ENCODE data around the gene MTHFD1L. TPM values are rescaled to one million over a fixed set of nuclear protein-coding genes. Genes with fewer than 3 reads are reported as not detected.

The MTHFD1L gene
- total RNA-seq, 1 donor from 2014 or later: 32.5 TPM

GRCh38 chr6:150930841-150931240, 65.3 kb downstream of the MTHFD1L start:
- Mint-ChIP-seq H3K4me3 (no peak overlapping the region), H3K27me3 (ENCODE audit: insufficient read depth, low read depth) (no peaks in the 10 kb centered on the region), H3K27ac (no peak overlapping the region), H3K36me3 (peaks cover 15% of the 10 kb centered on the region), H3K9me3 (no peaks in the 10 kb centered on the region), H3K4me1 (no peaks in the 10 kb centered on the region)
- H3K36me3 ChIP-seq: no peaks in the 10 kb centered on the region
- H2AFZ ChIP-seq (replicated peaks): no peak overlapping the region
- H3K4me2 ChIP-seq: no peak overlapping the region
- no peak overlapping the region for H3K9ac ChIP-seq
- no peaks in the 10 kb centered on the region for H4K20me1 ChIP-seq (ENCODE audit: low read depth)
- no peak overlapping the region for H3K27ac ChIP-seq
- no peaks in the 10 kb centered on the region for H3K4me1 ChIP-seq
- H3K79me2 ChIP-seq (ENCODE audit: low read depth): no peaks in the 10 kb centered on the region
- no peaks in the 10 kb centered on the region for H3K9me3 ChIP-seq (ENCODE audit: low read depth)
- no peaks in the 10 kb centered on the region for H3F3A ChIP-seq (ENCODE audit: low read depth)
- TF ChIP-seq CTCF (IDR thresholded peaks at IDR 0.05): no peak
- TF ChIP-seq EZH2 (IDR thresholded peaks at IDR 0.05): no peak
- no peak for TF ChIP-seq EZH2phosphoT487 (IDR thresholded peaks at IDR 0.05)
- H3K27me3 ChIP-seq: no peaks in the 10 kb centered on the region
- DNase-seq (ENCODE audit: low spot score): no peak
- H3K4me3 ChIP-seq: no peak overlapping the region

GRCh38 chr6:150931405-150931804, 65.9 kb downstream of the MTHFD1L start:
- no peaks in the 10 kb centered on the region for H3K9me3 ChIP-seq (ENCODE audit: low read depth)
- no peak overlapping the region for H3K4me2 ChIP-seq
- no peaks in the 10 kb centered on the region for H3K4me1 ChIP-seq
- H3F3A ChIP-seq (ENCODE audit: low read depth): no peaks in the 10 kb centered on the region
- no peak overlapping the region for H3K27ac Mint-ChIP-seq
- no peaks in the 10 kb centered on the region for H3K4me1 Mint-ChIP-seq
- H3K9ac ChIP-seq: no peak overlapping the region
- H3K4me3 ChIP-seq: no peak overlapping the region
- TF ChIP-seq EZH2phosphoT487 (IDR thresholded peaks at IDR 0.05) (no peak), CTCF (IDR thresholded peaks at IDR 0.05) (no peak), EZH2 (IDR thresholded peaks at IDR 0.05) (no peak)
- no peaks in the 10 kb centered on the region for H3K27me3 Mint-ChIP-seq (ENCODE audit: insufficient read depth, low read depth)
- no peak for DNase-seq (ENCODE audit: low spot score)
- H3K27ac ChIP-seq: no peak overlapping the region
- no peaks in the 10 kb centered on the region for H4K20me1 ChIP-seq (ENCODE audit: low read depth)
- no peak overlapping the region for H3K4me3 Mint-ChIP-seq
- no peaks in the 10 kb centered on the region for H3K79me2 ChIP-seq (ENCODE audit: low read depth)
- no peaks in the 10 kb centered on the region for H3K9me3 Mint-ChIP-seq
- H3K27me3 ChIP-seq: no peaks in the 10 kb centered on the region
- H3K36me3 Mint-ChIP-seq: peaks cover 15% of the 10 kb centered on the region
- no peak overlapping the region for H2AFZ ChIP-seq (replicated peaks)
- H3K36me3 ChIP-seq: no peaks in the 10 kb centered on the region

- Histone ChIP-seq H3K4me1 (no peaks in the 10 kb centered on the region), H3K4me3 (no peak overlapping the region), H2AFZ (replicated peaks) (no peak overlapping the region), H3K9ac (no peak overlapping the region), H3K27ac (no peak overlapping the region), H3F3A (ENCODE audit: low read depth) (no peaks in the 10 kb centered on the region), H3K4me2 (no peak overlapping the region), H3K27me3 (no peaks in the 10 kb centered on the region), H3K36me3 (no peaks in the 10 kb centered on the region), H3K79me2 (ENCODE audit: low read depth) (no peaks in the 10 kb centered on the region), H4K20me1 (ENCODE audit: low read depth) (no peaks in the 10 kb centered on the region), H3K9me3 (ENCODE audit: low read depth) (no peaks in the 10 kb centered on the region)
- DNase-seq (ENCODE audit: low spot score): no peak
- Mint-ChIP-seq H3K36me3 (peaks cover 22% of the 10 kb centered on the region), H3K4me1 (no peaks in the 10 kb centered on the region), H3K27ac (peak overlapping the region; percentile 57), H3K27me3 (ENCODE audit: insufficient read depth, low read depth) (peaks cover 2% of the 10 kb centered on the region), H3K9me3 (no peaks in the 10 kb centered on the region), H3K4me3 (no peak overlapping the region)
- TF ChIP-seq EZH2phosphoT487 (IDR thresholded peaks at IDR 0.05) (no peak), CTCF (IDR thresholded peaks at IDR 0.05) (no peak), EZH2 (IDR thresholded peaks at IDR 0.05) (no peak)
These were observed 67.5 kb downstream of the MTHFD1L start for GRCh38 chr6:150932996-150933395.
